ENCODE data around the gene TPM4. TPM values are rescaled to one million over a fixed set of nuclear protein-coding genes. Genes with fewer than 3 reads are reported as not detected.
"Not testable (repeated sequence)": the region's sequence is repeated elsewhere in the genome, so short reads cannot be mapped to it uniquely, and the experiment has no call there.

The TPM4 gene
- total RNA-seq (2014; rRNA removed; shearing (Covaris generic)): 1,028 and 1,045 TPM in 2 replicates

GRCh38 chr19:16076154-16076957 lies at the start of gene TPM4:
TSS of gene TPM4 (plus strand) at chr19:16076495. CDS start at chr19:16076566, 71 bp downstream.
- peak; percentile 96 for DNase-seq (ENCODE audit: low read depth)

GRCh38 chr19:16026756-16027155 lies 49.5 kb upstream of the TPM4 start:
- no peak for DNase-seq (ENCODE audit: low read depth)

- no peak for DNase-seq (ENCODE audit: low read depth)
These were observed 48.8 kb upstream of the TPM4 start for GRCh38 chr19:16027528-16027927.

- DNase-seq (ENCODE audit: low read depth): not testable (repeated sequence)
These were observed 46.1 kb upstream of the TPM4 start for GRCh38 chr19:16030155-16030554.

GRCh38 chr19:16030964-16031871 lies 45.1 kb upstream of the TPM4 start:
- no peak for DNase-seq (ENCODE audit: low read depth)

- DNase-seq (ENCODE audit: low read depth): no peak
These were observed 44.5 kb upstream of the TPM4 start for GRCh38 chr19:16031872-16032200.

- DNase-seq (ENCODE audit: low read depth): no peak
These were observed 43.7 kb upstream of the TPM4 start for GRCh38 chr19:16032509-16033135.

GRCh38 chr19:16033136-16033530 lies 43.2 kb upstream of the TPM4 start:
- no peak for DNase-seq (ENCODE audit: low read depth)

GRCh38 chr19:16033721-16034120 lies 42.6 kb upstream of the TPM4 start:
- DNase-seq (ENCODE audit: low read depth): no peak

- no peak for DNase-seq (ENCODE audit: low read depth)
These were observed 42.1 kb upstream of the TPM4 start for GRCh38 chr19:16034180-16034579.

GRCh38 chr19:16034958-16035560 lies 41.2 kb upstream of the TPM4 start:
- no peak for DNase-seq (ENCODE audit: low read depth)

GRCh38 chr19:16035601-16036297 lies 40.5 kb upstream of the TPM4 start:
- DNase-seq (ENCODE audit: low read depth): no peak

GRCh38 chr19:16036397-16036925 lies 39.8 kb upstream of the TPM4 start:
- DNase-seq (ENCODE audit: low read depth): no peak

- DNase-seq (ENCODE audit: low read depth): no peak
These were observed 39.4 kb upstream of the TPM4 start for GRCh38 chr19:16036941-16037340.

- DNase-seq (ENCODE audit: low read depth): no peak
These were observed 38.7 kb upstream of the TPM4 start for GRCh38 chr19:16037424-16038195.

- DNase-seq (ENCODE audit: low read depth): no peak
These were observed 38.0 kb upstream of the TPM4 start for GRCh38 chr19:16038196-16038695.

- no peak for DNase-seq (ENCODE audit: low read depth)
These were observed 37.2 kb upstream of the TPM4 start for GRCh38 chr19:16039081-16039480.

GRCh38 chr19:16039545-16039944 lies 36.8 kb upstream of the TPM4 start:
- DNase-seq (ENCODE audit: low read depth): no peak

- DNase-seq (ENCODE audit: low read depth): no peak
These were observed 35.7 kb upstream of the TPM4 start for GRCh38 chr19:16040642-16041041.

Data from RPMI7951 (cell line).